Esophagus muscularis mucosa (tissue), 4 donors: Measurements from ENCODE around the gene NKX3-2. TPM values are rescaled to one million over a fixed set of nuclear protein-coding genes. Genes with fewer than 3 reads are reported as not detected.

Source experiments
- DNase-seq: peaks from one replicate; pipeline ENCODE4 v3.0.0-alpha.2; 2017; ENCODE audit errors: extremely low spot score
- H3K27ac ChIP-seq, 4 donors: fragments of 200-600 bp; sonication (generic); replicated peaks in 1 of 4; 1 replicate in 3 of 4; 2 replicates in 1 of 4; pipeline ENCODE4 v1.5.1; 2016 to 2019; ENCODE audit warnings: mild to moderate bottlenecking in 1 of 4
- H3K27me3 ChIP-seq, 4 donors: fragments of 200-600 bp; sonication (generic); one replicate each; pipeline versions ENCODE4 v1.5.1 to v1.6.0; 2016 to 2019
- H3K36me3 ChIP-seq, 4 donors: fragments of 200-600 bp; sonication (generic); one replicate each; pipeline ENCODE4 v1.5.1; 2016 to 2019
- H3K4me1 ChIP-seq, 4 donors: fragments of 200-600 bp; sonication (generic); one replicate each; pipeline ENCODE4 v1.5.1; 2016 to 2019
- H3K4me3 ChIP-seq, 4 donors: fragments of 200-600 bp; sonication (generic); 1 replicate in 2 of 4; 2 replicates in 2 of 4; pipeline ENCODE4 v1.5.1; 2016 to 2019; ENCODE audit warnings: mild to moderate bottlenecking in 4 of 4, moderate library complexity in 1 of 4
- H3K9me3 ChIP-seq, 4 donors: fragments of 200-600 bp; sonication (generic); 1 replicate in 3 of 4; 2 replicates in 1 of 4; pipeline ENCODE4 v1.5.1; 2016 to 2019
- CTCF ChIP-seq, 3 experiments: fragments of 200-600 bp in 2 of 3; fragments of 450-650 bp in 1 of 3; sonication (generic) in 2 of 3; IDR thresholded peaks; one replicate each; pipeline ENCODE4 v1.5.1; 2017 to 2019; ENCODE audit warnings: antibody characterized with exemption in 3 of 3, mild to moderate bottlenecking in 2 of 3, moderate library complexity in 1 of 3
- EP300 ChIP-seq: sonication (generic); formaldehyde crosslinking; IDR thresholded peaks from one replicate; pipeline ENCODE4 v1.6.1; 2017; ENCODE audit warnings: antibody characterized with exemption
- POLR2A ChIP-seq: fragments of 450-650 bp; IDR thresholded peaks from one replicate; pipeline ENCODE4 v1.6.1; 2017; ENCODE audit warnings: antibody characterized with exemption, moderate library complexity, mild to moderate bottlenecking, low read depth
- POLR2AphosphoS5 ChIP-seq, 2 donors: sonication (generic); formaldehyde crosslinking; IDR thresholded peaks; one replicate each; pipeline ENCODE4 v1.6.1; 2017; ENCODE audit warnings: antibody characterized with exemption in 2 of 2
- WGBS: methylation state at CpG from one replicate; pipeline ENCODE4 v1.1.5; 2018; 5-methylcytosine and 5-hydroxymethylcytosine counted together
- intact Hi-C: fragments of 100-400 bp; cut with DNase I; formaldehyde crosslinking; loops from one replicate; pipeline ENCODE4 v1.15.1; 2023
- total RNA-seq, 4 donors: library from RNA; depleted of rRNA; stranded (reverse); fragments of >200 nt; gene quantifications; one replicate each; pipeline versions ENCODE4 v1.1.0 to v1.2.1, GENCODE V29; 2016

NKX3-2 gene
- total RNA-seq, 4 donors from 2014 or later = 1.2 to 7.0 (median 4.7) TPM

- intact Hi-C loops = no loop called here
- no peak for DNase-seq
- TF ChIP-seq POLR2AphosphoS5 (IDR thresholded peaks at IDR 0.05) (no peak), EP300 (no peak), CTCF (IDR thresholded peaks at IDR 0.05) (no peak), POLR2A (no peak)
- Histone ChIP-seq H3K36me3 (no peaks in the 10 kb centered on the region), H3K27ac (no peak overlapping the region), H3K4me1 (no peaks in the 10 kb centered on the region), H3K4me3 (no peak overlapping the region), H3K27me3 (peaks cover 0 to 32% (median 0%) of the 10 kb centered on the region in 4 donors), H3K9me3 (no peaks in the 10 kb centered on the region)
- 75% methylated on average over 3 of the region's 3 CpGs for WGBS
These were observed 27.9 kb downstream of the NKX3-2 start for GRCh38 chr4:13516315-13516860.

- Histone ChIP-seq H3K4me3 (no peak overlapping the region), H3K36me3 (no peaks in the 10 kb centered on the region), H3K4me1 (no peaks in the 10 kb centered on the region), H3K9me3 (no peaks in the 10 kb centered on the region), H3K27me3 (peaks cover 0 to 24% (median 0%) of the 10 kb centered on the region in 4 donors), H3K27ac (no peak overlapping the region)
- no peak for DNase-seq
- 34% methylated on average over 5 of the region's 5 CpGs for WGBS
- intact Hi-C loops = no loop called here
- TF ChIP-seq POLR2A (no peak), CTCF (IDR thresholded peaks at IDR 0.05) (no peak), POLR2AphosphoS5 (IDR thresholded peaks at IDR 0.05) (no peak), EP300 (no peak)
These were observed 29.0 kb downstream of the NKX3-2 start for GRCh38 chr4:13515268-13515667.

- H3K4me3 ChIP-seq = no peak overlapping the region
- TF ChIP-seq EP300 = no peak
- no peak overlapping the region for H3K27ac ChIP-seq
- H3K9me3 ChIP-seq = no peaks in the 10 kb centered on the region
- H3K4me1 ChIP-seq = no peaks in the 10 kb centered on the region
- peaks cover 0 to 21% (median 0%) of the 10 kb centered on the region in 4 donors for H3K27me3 ChIP-seq
- WGBS = 82% methylated on average over 4 of the region's 4 CpGs
- DNase-seq = no peak
- intact Hi-C loops = no loop called here
- H3K36me3 ChIP-seq = no peaks in the 10 kb centered on the region
These were observed 29.6 kb downstream of the NKX3-2 start for GRCh38 chr4:13514722-13515121.

GRCh38 chr4:13511101-13511500 lies 33.2 kb downstream of the NKX3-2 start:
- no peak for DNase-seq
- Histone ChIP-seq H3K4me3 (no peak overlapping the region), H3K27ac (no peak overlapping the region), H3K9me3 (no peaks in the 10 kb centered on the region), H3K27me3 (peaks cover 0 to 17% (median 0%) of the 10 kb centered on the region in 4 donors), H3K36me3 (no peaks in the 10 kb centered on the region), H3K4me1 (no peaks in the 10 kb centered on the region)
- intact Hi-C loops = no loop called here
- no peak for TF ChIP-seq CTCF (IDR thresholded peaks at IDR 0.05)
- TF ChIP-seq EP300 = no peak
- TF ChIP-seq POLR2A = no peak
- no peak for TF ChIP-seq POLR2AphosphoS5 (IDR thresholded peaks at IDR 0.05)

GRCh38 chr4:13509442-13509841 lies 34.9 kb downstream of the NKX3-2 start:
- WGBS = 91% methylated on average over 1 of the region's 1 CpG
- Histone ChIP-seq H3K36me3 (no peaks in the 10 kb centered on the region), H3K4me1 (no peaks in the 10 kb centered on the region), H3K27ac (no peak overlapping the region), H3K9me3 (no peaks in the 10 kb centered on the region), H3K4me3 (no peak overlapping the region), H3K27me3 (peaks cover 0 to 15% (median 0%) of the 10 kb centered on the region in 4 donors)
- intact Hi-C loops = no loop called here
- DNase-seq = no peak
- TF ChIP-seq POLR2AphosphoS5 (IDR thresholded peaks at IDR 0.05) = no peak
- no peak for TF ChIP-seq EP300
- TF ChIP-seq POLR2A = no peak
- no peak for TF ChIP-seq CTCF (IDR thresholded peaks at IDR 0.05)
